Activated naive CD4-positive, alpha-beta T cell treated with Interleukin-2 at 50 U/mL for 16 hours (primary cell): ENCODE results near the gene DNA2.
A peak's percentile ranks its signal among the peaks of the same experiment; 100 is the strongest.
"Not testable (repeated sequence)": the region's sequence is repeated elsewhere in the genome, so short reads cannot be mapped to it uniquely, and the experiment has no call there.

Experiments used
- DNase-seq: peaks from one replicate; pipeline ENCODE4 v3.0.0-alpha.2; 2020

The DNA2 gene

GRCh38 chr10:68471586-68472408 lies at the start of gene DNA2:
Gene DNA2, minus strand, starts transcription at chr10:68471973. Its CDS starts 109 bp downstream, at chr10:68471864.
- peak; percentile 77 for DNase-seq

- DNase-seq, result not testable (repeated sequence)
These were observed 46.8 kb upstream of the DNA2 start for GRCh38 chr10:68518609-68519008.

GRCh38 chr10:68517188-68517587 lies 45.4 kb upstream of the DNA2 start:
- DNase-seq, result no peak

- DNase-seq, result no peak
These were observed 45.0 kb upstream of the DNA2 start for GRCh38 chr10:68516766-68517165.

- DNase-seq, result not testable (repeated sequence)
These were observed 44.4 kb upstream of the DNA2 start for GRCh38 chr10:68516216-68516615.

GRCh38 chr10:68508090-68508489 lies 36.3 kb upstream of the DNA2 start:
- DNase-seq, result no peak

GRCh38 chr10:68506411-68506810 lies 34.6 kb upstream of the DNA2 start:
- DNase-seq, result no peak

GRCh38 chr10:68502846-68503245 lies 31.1 kb upstream of the DNA2 start:
- DNase-seq, result no peak

GRCh38 chr10:68501691-68502090 lies 29.9 kb upstream of the DNA2 start:
- no peak for DNase-seq

GRCh38 chr10:68499544-68499943 lies 27.8 kb upstream of the DNA2 start:
- no peak for DNase-seq

- DNase-seq, result no peak
These were observed 24.3 kb upstream of the DNA2 start for GRCh38 chr10:68496072-68496471.

- no peak for DNase-seq
These were observed 20.3 kb upstream of the DNA2 start for GRCh38 chr10:68492118-68492517.

GRCh38 chr10:68489919-68490318 lies 18.1 kb upstream of the DNA2 start:
- DNase-seq, result no peak

- DNase-seq, result no peak
These were observed 2.2 kb upstream of the DNA2 start for GRCh38 chr10:68474021-68474420.

- DNase-seq, result no peak
These were observed 649 bp downstream of the DNA2 start for GRCh38 chr10:68471063-68471585.

GRCh38 chr10:68470300-68470699 lies 1.5 kb downstream of the DNA2 start:
- no peak for DNase-seq

- no peak for DNase-seq
These were observed 1.9 kb downstream of the DNA2 start for GRCh38 chr10:68469838-68470237.

GRCh38 chr10:68464729-68465128 lies 7.0 kb downstream of the DNA2 start:
- DNase-seq, result not testable (repeated sequence)

GRCh38 chr10:68463365-68464093 lies 8.2 kb downstream of the DNA2 start:
- no peak for DNase-seq

GRCh38 chr10:68462536-68462935 lies 9.2 kb downstream of the DNA2 start:
- DNase-seq, result no peak

- DNase-seq, result no peak
These were observed 10.7 kb downstream of the DNA2 start for GRCh38 chr10:68461032-68461431.

- DNase-seq, result not testable (repeated sequence)
These were observed 22.1 kb downstream of the DNA2 start for GRCh38 chr10:68449698-68450097.

GRCh38 chr10:68446179-68446578 lies 25.6 kb downstream of the DNA2 start:
- no peak for DNase-seq

GRCh38 chr10:68442971-68443370 lies 28.8 kb downstream of the DNA2 start:
- DNase-seq, result no peak
